ENCODE data around the gene CACUL1. TPM values are rescaled to one million over a fixed set of nuclear protein-coding genes. Genes with fewer than 3 reads are reported as not detected.

The CACUL1 gene
- total RNA-seq, 1 donor from 2014 or later, result 27.1 TPM

DNA sequence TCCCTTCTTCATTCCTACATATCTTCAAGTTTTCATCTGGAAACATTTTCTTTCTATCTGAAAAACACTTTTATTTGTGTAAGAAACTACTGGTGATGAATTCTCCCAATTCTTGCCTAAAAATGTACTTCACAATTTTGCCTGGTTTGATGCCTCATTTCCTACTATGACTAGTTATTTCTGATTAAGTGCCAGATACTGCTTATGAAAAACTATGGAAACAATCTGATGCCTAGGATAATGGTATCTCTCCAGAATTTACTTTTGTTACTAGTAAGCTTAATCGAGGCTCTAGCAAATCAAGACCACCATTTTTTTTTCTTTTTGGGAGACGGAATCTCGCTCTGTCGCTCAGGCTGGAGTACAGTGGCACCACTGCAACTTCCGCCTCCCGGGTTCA is 31.3 kb downstream of the CACUL1 start:
- no peak overlapping the region for H3K27ac Mint-ChIP-seq

DNA sequence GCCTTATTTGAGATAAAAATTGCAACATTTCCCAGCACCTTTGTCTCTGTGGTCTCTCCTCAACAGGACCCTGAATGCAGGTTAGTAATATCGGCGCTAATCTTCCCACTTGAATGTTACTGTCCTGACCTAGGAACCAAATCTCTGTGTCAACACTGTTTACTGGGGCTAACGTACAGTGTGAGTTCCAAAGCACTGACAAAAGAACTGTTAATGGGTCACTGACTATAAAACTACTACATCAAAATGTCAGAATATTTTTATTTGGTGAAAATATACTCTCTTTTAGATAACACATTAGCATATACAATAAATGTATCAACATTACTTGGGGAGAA is 33.3 kb downstream of the CACUL1 start:
- Mint-ChIP-seq H3K9me3 (no peaks in the 10 kb centered on the region), H3K27me3 (no peaks in the 10 kb centered on the region), H3K4me3 (no peak overlapping the region), H3K36me3 (ENCODE audit: low read depth) (peaks cover 15% of the 10 kb centered on the region), H3K27ac (no peak overlapping the region), H3K4me1 (peaks cover 8% of the 10 kb centered on the region)
- intact Hi-C loops (cut with micrococcal nuclease), result loop anchor here (1.0 to 2.0 kb wide), 3 partner anchors 129 to 1225 kb away; no protein-coding TSS in a partner anchor
- TF ChIP-seq, protein P1, sequence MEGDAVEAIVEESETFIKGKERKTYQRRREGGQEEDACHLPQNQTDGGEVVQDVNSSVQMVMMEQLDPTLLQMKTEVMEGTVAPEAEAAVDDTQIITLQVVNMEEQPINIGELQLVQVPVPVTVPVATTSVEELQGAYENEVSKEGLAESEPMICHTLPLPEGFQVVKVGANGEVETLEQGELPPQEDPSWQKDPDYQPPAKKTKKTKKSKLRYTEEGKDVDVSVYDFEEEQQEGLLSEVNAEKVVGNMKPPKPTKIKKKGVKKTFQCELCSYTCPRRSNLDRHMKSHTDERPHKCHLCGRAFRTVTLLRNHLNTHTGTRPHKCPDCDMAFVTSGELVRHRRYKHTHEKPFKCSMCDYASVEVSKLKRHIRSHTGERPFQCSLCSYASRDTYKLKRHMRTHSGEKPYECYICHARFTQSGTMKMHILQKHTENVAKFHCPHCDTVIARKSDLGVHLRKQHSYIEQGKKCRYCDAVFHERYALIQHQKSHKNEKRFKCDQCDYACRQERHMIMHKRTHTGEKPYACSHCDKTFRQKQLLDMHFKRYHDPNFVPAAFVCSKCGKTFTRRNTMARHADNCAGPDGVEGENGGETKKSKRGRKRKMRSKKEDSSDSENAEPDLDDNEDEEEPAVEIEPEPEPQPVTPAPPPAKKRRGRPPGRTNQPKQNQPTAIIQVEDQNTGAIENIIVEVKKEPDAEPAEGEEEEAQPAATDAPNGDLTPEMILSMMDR (IDR thresholded peaks at IDR 0.05), result no peak
- DNase-seq (no peak), ATAC-seq (ENCODE audit: low read depth) (no peak)
- ChIA-PET POLR2A (no interaction called here), CTCF (interaction anchor here (0.7 to 1.0 kb wide), 11 partner anchors 8 to 155 kb away, joined by 3 to 19 read pairs (median 3); no protein-coding TSS in a partner anchor)

More for the DNA sequence above, 31.3 kb downstream of the CACUL1 start:
- no peak for DNase-seq
- no peak for ATAC-seq (ENCODE audit: low read depth)
- H3K4me1 Mint-ChIP-seq, result peaks cover 16% of the 10 kb centered on the region
- TF ChIP-seq, protein P1 (IDR thresholded peaks at IDR 0.05), result no peak
- ChIA-PET CTCF (interaction anchor here (1.6 kb wide), 1 partner anchor 156 kb away, joined by 7 read pairs; no protein-coding TSS in a partner anchor), POLR2A (no interaction called here)
- no peaks in the 10 kb centered on the region for H3K9me3 Mint-ChIP-seq
- intact Hi-C loops (cut with micrococcal nuclease), result no loop called here
- H3K27me3 Mint-ChIP-seq, result no peaks in the 10 kb centered on the region
- no peak overlapping the region for H3K4me3 Mint-ChIP-seq
- peaks cover 20% of the 10 kb centered on the region for H3K36me3 Mint-ChIP-seq (ENCODE audit: low read depth)

DNA sequence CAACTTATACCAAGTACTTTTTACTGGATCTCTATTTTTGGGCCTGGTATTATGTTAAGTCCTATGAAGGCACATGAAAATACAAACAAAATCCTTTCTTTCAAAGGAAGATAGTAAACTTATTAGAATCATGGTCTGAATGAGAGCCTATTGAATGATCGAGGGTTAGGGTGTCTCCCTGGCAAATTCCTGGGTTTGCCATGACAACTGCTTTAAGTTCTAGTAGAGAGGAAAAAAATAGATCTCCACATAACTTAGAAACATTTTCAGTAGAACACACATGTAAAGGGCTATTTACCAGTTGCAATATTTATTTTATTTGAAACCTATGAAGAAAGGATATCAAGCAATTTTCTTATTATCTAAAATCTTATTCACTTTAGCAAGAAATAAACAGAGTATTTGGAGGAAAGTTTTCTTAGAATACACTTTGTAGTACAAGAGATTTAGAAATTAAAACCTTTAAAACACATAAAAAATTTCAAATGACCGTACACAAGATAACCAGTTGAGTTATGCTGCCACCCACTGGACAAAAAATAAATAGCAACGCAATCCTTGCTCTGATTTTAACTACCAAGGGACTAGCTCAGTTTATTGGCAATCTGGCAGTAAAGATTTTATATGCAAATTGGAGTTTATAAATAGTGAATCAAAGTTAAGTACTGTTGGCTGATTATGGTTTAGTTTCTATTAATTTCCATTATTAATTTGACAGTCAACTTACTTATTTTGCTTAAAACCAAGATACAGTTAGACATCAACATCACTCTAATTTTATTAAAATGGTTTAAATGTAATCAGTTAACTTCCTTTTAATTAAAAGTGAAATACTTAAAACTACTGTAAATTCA is 33.9 kb downstream of the CACUL1 start:
- CTCF ChIA-PET, result interaction anchor here (0.7 to 2.3 kb wide), 14 partner anchors 9 to 262 kb away, joined by 3 to 19 read pairs (median 4); no protein-coding TSS in a partner anchor
- TF ChIP-seq, protein P1 (IDR thresholded peaks at IDR 0.05), result peak; percentile 72
- DNase-seq (no peak), ATAC-seq (ENCODE audit: low read depth) (peak; percentile 56)
- Mint-ChIP-seq H3K27ac (no peak overlapping the region), H3K9me3 (no peaks in the 10 kb centered on the region), H3K36me3 (ENCODE audit: low read depth) (peaks cover 11% of the 10 kb centered on the region), H3K27me3 (no peaks in the 10 kb centered on the region), H3K4me3 (no peak overlapping the region), H3K4me1 (peaks cover 8% of the 10 kb centered on the region)
- POLR2A ChIA-PET, result no interaction called here
- intact Hi-C loops (cut with micrococcal nuclease), result loop anchor here (1.0 to 2.0 kb wide), 3 partner anchors 130 to 1224 kb away; no protein-coding TSS in a partner anchor

DNA sequence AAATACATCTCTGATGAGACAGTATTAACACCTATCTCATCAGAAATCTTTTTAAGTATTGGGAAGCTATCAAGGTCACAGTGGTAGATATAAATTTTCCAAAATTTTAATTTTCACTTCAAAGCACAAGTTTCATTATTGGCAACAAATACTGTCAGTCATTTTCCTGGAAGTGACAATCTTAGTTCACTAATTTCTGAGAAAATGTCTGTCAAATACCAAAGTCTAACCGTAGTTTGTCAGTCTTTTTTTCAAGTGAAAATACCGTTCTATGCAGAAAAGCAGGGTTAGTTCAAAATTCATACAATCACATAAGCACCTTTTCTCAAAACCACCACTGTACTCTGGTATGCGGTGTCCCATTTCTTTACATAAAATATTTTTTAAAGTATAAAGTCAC is 40.4 kb downstream of the CACUL1 start:
- TF ChIP-seq, protein P1 (IDR thresholded peaks at IDR 0.05), result no peak
- no peaks in the 10 kb centered on the region for H3K4me1 Mint-ChIP-seq
- POLR2A ChIA-PET, result no interaction called here
- ATAC-seq (ENCODE audit: low read depth) (no peak), DNase-seq (no peak)
- H3K27me3 Mint-ChIP-seq, result no peaks in the 10 kb centered on the region
- CTCF ChIA-PET, result interaction anchor here (1.0 kb wide), 1 partner anchor 147 kb away, joined by 3 read pairs; no protein-coding TSS in a partner anchor
- no peak overlapping the region for H3K4me3 Mint-ChIP-seq
- H3K36me3 Mint-ChIP-seq (ENCODE audit: low read depth), result peaks cover 5% of the 10 kb centered on the region
- H3K9me3 Mint-ChIP-seq, result no peaks in the 10 kb centered on the region
- intact Hi-C loops (cut with micrococcal nuclease), result no loop called here
- no peak overlapping the region for H3K27ac Mint-ChIP-seq

DNA sequence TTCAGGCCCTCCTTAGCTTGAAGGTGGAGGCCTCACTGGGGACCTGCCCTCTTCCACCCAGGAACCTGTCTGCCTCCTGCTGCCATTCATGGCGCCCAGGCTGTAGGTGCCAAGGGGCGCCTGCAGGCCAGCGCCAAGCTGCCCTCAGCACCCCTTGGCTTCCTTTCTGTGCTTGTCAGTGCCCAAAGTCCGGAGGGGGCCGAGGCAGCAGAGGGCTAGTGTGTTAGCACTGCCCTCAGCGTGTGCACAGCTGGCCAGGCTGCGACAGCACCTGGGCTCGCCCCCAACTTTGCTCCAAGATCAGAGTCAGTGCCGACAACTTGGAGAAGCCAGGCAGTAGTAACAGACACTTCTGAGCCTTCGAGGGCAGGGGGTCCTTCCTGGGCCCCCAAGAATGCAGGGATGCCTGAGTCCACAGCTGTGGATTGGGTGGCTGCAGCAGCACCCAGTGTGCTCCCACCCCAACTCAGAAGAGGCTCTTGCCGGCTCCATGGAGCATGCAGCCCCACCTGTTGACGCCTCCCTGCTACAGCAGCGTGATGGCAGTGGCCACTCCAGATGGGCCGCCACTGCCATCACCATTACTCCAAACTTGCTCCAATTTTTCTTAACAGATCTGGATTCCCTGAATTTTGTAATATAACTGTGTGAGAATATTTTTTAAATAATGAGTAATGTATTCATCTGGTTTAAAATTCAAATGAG is 41.7 kb downstream of the CACUL1 start:
- Mint-ChIP-seq H3K27me3 (no peaks in the 10 kb centered on the region), H3K27ac (no peak overlapping the region), H3K4me3 (no peak overlapping the region), H3K36me3 (ENCODE audit: low read depth) (peaks cover 4% of the 10 kb centered on the region), H3K9me3 (no peaks in the 10 kb centered on the region), H3K4me1 (no peaks in the 10 kb centered on the region)
- TF ChIP-seq, protein P1 (IDR thresholded peaks at IDR 0.05), result no peak
- ATAC-seq (ENCODE audit: low read depth) (no peak), DNase-seq (no peak)
- ChIA-PET CTCF (interaction anchor here (1.0 kb wide), 1 partner anchor 146 kb away, joined by 3 read pairs; no protein-coding TSS in a partner anchor), POLR2A (no interaction called here)
- intact Hi-C loops (cut with micrococcal nuclease), result no loop called here
